ENCODE measurements around the gene PCGF1.

The PCGF1 gene

DNA sequence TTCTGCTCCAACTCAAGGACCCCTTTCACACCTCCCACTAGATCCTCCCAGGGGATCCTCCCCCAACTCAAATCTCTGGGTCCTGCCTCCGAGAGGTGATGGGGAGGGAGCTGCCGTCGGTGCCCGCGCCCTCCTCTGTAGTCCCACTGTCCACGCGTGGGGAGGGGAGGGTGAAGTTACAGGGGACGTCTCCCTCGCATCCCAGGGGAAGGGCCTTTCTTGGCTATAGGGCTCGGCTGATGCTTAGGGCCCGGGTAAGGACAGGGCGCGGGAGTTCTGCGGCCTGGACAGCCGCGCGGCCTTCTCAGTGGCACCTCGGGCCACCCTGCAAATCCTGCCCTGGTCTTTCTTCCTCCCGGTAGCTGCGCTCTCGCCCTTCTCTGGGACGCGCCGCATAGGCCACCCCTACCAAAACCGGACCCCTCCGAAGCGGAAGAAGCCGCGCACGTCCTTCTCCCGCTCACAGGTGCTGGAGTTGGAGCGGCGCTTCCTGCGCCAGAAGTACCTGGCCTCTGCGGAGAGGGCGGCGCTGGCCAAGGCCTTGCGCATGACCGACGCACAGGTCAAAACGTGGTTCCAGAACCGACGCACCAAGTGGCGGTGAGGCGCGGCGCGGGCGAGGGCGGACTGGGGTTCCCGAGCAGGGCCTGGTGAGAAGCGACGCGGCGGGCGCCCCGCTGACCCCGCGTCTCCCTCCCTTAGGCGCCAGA lies 7.9 kb upstream of the PCGF1 start:
- DNase-seq (ENCODE audit: insufficient read length, low spot score) (no peak), FAIRE-seq (no peak)
- no peak for TF ChIP-seq POLR2A (IDR thresholded peaks at IDR 0.05; ENCODE audit: low read depth, low read length)

DNA sequence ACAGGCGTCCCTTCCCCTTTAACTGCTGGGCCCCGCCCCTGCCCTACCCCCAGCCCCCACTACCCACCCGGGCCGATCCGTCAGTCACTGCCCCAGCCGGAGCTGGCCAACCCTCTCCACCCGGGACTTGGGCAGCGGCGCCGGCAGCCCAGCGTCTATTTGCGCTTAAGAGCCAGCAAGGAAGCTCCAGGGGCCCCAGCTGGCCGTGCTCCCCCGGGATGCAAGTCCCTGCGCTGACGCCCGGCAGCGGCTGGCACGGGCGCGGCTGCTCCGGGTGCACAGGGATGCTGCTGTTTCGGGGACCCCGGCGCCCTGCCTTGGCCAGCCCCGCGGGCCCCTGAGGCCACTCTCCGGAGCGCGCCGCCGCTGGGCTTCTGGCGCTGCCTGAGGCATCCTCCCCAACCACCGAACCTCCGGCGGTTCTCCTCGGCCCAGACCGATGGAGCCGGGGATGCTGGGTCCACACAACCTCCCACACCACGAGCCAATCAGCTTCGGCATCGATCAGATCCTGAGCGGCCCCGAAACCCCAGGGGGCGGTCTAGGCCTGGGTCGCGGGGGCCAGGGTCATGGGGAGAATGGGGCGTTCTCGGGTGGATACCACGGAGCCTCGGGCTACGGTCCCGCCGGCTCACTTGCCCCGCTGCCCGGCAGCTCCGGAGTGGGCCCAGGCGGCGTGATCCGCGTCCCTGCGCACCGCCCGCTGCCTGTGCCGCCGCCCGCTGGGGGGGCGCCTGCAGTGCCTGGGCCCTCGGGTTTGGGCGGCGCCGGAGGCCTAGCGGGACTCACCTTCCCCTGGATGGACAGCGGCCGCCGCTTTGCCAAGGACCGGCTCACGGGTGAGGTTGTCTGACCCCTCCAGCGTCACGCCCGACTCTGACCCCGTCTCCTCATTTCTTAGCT lies 7.1 kb upstream of the PCGF1 start, which contains the start of gene TLX2:
Gene TLX2, plus strand, starts transcription at position 83 of the 903 bp plus-strand sequence. Its CDS starts 357 bp downstream, at position 440.
- peak; percentile 12; the same call in 1 of the 2 replicates for TF ChIP-seq POLR2A (IDR thresholded peaks at IDR 0.05; ENCODE audit: low read depth, low read length)
- no peak for FAIRE-seq

GRCh38 chr2:74513605-74514367 lies 6.3 kb upstream of the PCGF1 start:
- no peak for DNase-seq (ENCODE audit: insufficient read length, low spot score)
- TF ChIP-seq POLR2A (IDR thresholded peaks at IDR 0.05; ENCODE audit: low read depth, low read length), result no peak
- no peak for FAIRE-seq

More for the DNA sequence above, 7.1 kb upstream of the PCGF1 start, which contains the start of gene TLX2:
- no peak for DNase-seq (ENCODE audit: insufficient read length, low spot score)

- no peak for TF ChIP-seq POLR2A (IDR thresholded peaks at IDR 0.05; ENCODE audit: low read depth, low read length)
- FAIRE-seq, result no peak
- no peak for DNase-seq (ENCODE audit: insufficient read length, low spot score)
Measured at GRCh38 chr2:74512744-74513604, 5.5 kb upstream of the PCGF1 start.

- FAIRE-seq (no peak), DNase-seq (ENCODE audit: insufficient read length, low spot score) (no peak)
- no peak for TF ChIP-seq POLR2A (IDR thresholded peaks at IDR 0.05; ENCODE audit: low read depth, low read length)
Measured at GRCh38 chr2:74511104-74511989, 3.9 kb upstream of the PCGF1 start.

- FAIRE-seq (no peak), DNase-seq (ENCODE audit: insufficient read length, low spot score) (no peak)
- TF ChIP-seq POLR2A (IDR thresholded peaks at IDR 0.05; ENCODE audit: low read depth, low read length), result no peak
Measured at GRCh38 chr2:74510272-74510671, 2.8 kb upstream of the PCGF1 start.

GRCh38 chr2:74507926-74508520 lies 528 bp upstream of the PCGF1 start:
- DNase-seq (ENCODE audit: insufficient read length, low spot score) (no peak), FAIRE-seq (no peak)
- no peak for TF ChIP-seq POLR2A (IDR thresholded peaks at IDR 0.05; ENCODE audit: low read depth, low read length)

GRCh38 chr2:74505448-74506246 lies 1.8 kb downstream of the PCGF1 start:
- TF ChIP-seq POLR2A (IDR thresholded peaks at IDR 0.05; ENCODE audit: low read depth, low read length), result no peak
- FAIRE-seq (no peak), DNase-seq (ENCODE audit: insufficient read length, low spot score) (no peak)

DNA sequence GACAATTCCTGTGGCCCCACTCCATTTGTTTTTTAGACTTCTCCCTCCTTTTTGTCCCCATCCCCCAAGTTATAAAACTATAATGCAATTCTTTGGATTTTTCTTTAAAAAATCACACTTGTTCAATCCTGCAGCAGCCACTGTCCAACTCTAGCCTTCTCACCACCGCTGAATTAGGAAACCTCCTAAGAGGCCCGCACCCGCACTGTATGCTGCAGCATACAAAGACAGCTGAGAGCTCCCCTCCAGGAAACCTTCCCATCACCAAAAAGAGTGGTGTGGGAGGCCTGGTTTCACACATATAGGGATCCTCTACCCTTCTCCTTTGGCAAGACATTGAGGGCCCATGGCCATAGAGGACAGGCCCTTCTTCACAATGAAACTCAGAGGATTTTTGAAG lies 2.9 kb downstream of the PCGF1 start:
- no peak for TF ChIP-seq POLR2A (IDR thresholded peaks at IDR 0.05; ENCODE audit: low read depth, low read length)
- FAIRE-seq (no peak), DNase-seq (ENCODE audit: insufficient read length, low spot score) (no peak)

DNA sequence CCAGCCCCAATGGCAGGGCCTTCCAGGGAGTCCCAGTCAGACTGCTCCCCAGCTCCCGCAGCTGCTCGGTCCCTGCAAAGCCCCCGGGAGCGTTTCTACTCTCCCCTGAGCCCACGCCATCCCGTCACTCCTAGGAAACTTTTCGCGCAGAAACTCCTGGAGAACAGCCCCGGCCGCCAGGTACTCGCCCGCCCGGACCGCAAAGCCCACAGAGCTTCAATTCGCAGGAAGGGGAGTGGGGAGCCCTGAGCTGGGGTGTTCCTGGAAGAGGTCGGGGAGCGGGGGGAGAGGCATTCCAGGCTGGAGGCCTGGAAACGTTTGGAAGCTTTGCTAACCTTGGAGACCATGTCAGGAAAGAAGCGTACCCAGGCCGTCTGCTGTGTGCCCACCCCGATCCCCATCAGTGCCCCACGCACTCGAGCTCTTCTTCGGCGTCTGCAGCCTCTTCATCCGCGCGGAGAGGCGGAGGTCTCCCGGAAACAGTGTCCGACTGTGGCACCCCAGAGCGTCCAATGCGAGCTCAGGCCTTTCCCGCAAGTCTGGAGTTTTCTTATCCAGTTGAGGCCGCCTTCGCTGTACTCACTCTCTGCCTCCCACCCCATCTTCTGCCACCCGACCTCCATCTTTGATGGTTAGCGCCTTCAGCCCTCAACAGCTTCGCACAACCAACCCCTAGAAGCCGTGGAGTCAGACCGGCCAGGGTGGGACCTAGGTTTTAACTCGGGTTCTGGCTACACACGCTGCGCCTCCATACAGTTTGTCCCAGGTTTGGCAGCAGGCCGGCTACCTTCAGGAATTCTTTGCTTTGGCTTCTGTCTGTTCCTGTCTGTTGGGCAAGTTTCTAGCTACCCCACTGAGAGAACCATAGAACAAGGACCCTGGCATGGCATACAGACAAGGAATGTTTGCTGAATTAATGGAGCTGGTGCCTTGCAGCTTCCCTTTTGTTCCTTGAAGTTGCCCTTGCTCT lies 3.7 kb downstream of the PCGF1 start:
- TF ChIP-seq POLR2A (IDR thresholded peaks at IDR 0.05; ENCODE audit: low read depth, low read length), result no peak
- FAIRE-seq, result no peak
- no peak for DNase-seq (ENCODE audit: insufficient read length, low spot score)

Data from H54 (cell line).